Measurements from ENCODE around the gene CXXC5.

DNA sequence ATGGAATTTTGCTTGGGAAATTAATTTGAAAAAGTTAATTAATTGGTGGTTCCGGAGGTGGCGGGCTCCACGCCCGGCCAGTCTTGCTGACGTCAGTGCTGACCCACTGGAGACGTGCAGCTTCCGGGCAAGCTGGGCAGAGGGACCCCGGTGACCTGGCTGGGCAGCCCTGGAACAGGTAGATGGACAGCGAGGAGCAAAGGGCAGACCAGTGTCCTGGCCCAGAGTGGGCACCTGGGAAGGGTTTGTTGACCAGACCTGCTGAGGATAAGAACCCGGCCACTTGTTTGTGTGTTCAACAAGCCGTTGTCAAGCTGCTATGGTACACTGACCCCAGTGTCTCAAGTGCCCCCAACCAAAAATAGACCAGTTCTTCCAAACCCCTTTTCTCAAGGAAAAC is 17.5 kb downstream of the CXXC5 start:
- TF ChIP-seq, protein P1, sequence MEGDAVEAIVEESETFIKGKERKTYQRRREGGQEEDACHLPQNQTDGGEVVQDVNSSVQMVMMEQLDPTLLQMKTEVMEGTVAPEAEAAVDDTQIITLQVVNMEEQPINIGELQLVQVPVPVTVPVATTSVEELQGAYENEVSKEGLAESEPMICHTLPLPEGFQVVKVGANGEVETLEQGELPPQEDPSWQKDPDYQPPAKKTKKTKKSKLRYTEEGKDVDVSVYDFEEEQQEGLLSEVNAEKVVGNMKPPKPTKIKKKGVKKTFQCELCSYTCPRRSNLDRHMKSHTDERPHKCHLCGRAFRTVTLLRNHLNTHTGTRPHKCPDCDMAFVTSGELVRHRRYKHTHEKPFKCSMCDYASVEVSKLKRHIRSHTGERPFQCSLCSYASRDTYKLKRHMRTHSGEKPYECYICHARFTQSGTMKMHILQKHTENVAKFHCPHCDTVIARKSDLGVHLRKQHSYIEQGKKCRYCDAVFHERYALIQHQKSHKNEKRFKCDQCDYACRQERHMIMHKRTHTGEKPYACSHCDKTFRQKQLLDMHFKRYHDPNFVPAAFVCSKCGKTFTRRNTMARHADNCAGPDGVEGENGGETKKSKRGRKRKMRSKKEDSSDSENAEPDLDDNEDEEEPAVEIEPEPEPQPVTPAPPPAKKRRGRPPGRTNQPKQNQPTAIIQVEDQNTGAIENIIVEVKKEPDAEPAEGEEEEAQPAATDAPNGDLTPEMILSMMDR (IDR thresholded peaks at IDR 0.05) = no peak
- TF ChIP-seq POLR2A (IDR thresholded peaks at IDR 0.05) (no peak), EP300 (IDR thresholded peaks at IDR 0.05) (no peak)
